Eye (tissue), 1 donor: ENCODE measurements around the gene ARRDC3.
"Not testable (repeated sequence)": the region's sequence is repeated elsewhere in the genome, so short reads cannot be mapped to it uniquely, and the experiment has no call there.

ENCODE experiments used
- DNase-seq: peaks from one replicate; pipeline ENCODE4 v3.0.0-alpha.2; 2015

ARRDC3 gene

GRCh38 chr5:91359962-91360609, 23.0 kb downstream of the ARRDC3 start:
- DNase-seq = no peak

- DNase-seq = no peak
Observed at GRCh38 chr5:91357806-91358205, 25.3 kb downstream of the ARRDC3 start.

- DNase-seq = peak; percentile 27
Observed at GRCh38 chr5:91357012-91357634, 26.0 kb downstream of the ARRDC3 start.

- not testable (repeated sequence) for DNase-seq
Observed at GRCh38 chr5:91354867-91355266, 28.2 kb downstream of the ARRDC3 start.

- no peak for DNase-seq
Observed at GRCh38 chr5:91352831-91353695, 30.1 kb downstream of the ARRDC3 start.

- no peak for DNase-seq
Observed at GRCh38 chr5:91345461-91345860, 37.7 kb downstream of the ARRDC3 start.

- DNase-seq = not testable (repeated sequence)
Observed at GRCh38 chr5:91344661-91345200, 38.4 kb downstream of the ARRDC3 start.

GRCh38 chr5:91343916-91344315, 39.2 kb downstream of the ARRDC3 start:
- DNase-seq = no peak

GRCh38 chr5:91342931-91343330, 40.2 kb downstream of the ARRDC3 start:
- not testable (repeated sequence) for DNase-seq

GRCh38 chr5:91341154-91341553, 42.0 kb downstream of the ARRDC3 start:
- no peak for DNase-seq

- no peak for DNase-seq
Observed at GRCh38 chr5:91340532-91340931, 42.6 kb downstream of the ARRDC3 start.

- DNase-seq = no peak
Observed at GRCh38 chr5:91339063-91339705, 43.9 kb downstream of the ARRDC3 start.

GRCh38 chr5:91332267-91333045, 50.7 kb downstream of the ARRDC3 start:
- no peak for DNase-seq

- no peak for DNase-seq
Observed at GRCh38 chr5:91331705-91332104, 51.4 kb downstream of the ARRDC3 start.

- DNase-seq = no peak
Observed at GRCh38 chr5:91329283-91329682, 53.8 kb downstream of the ARRDC3 start.

GRCh38 chr5:91328743-91329142, 54.4 kb downstream of the ARRDC3 start:
- no peak for DNase-seq

GRCh38 chr5:91322981-91323380, 60.1 kb downstream of the ARRDC3 start:
- DNase-seq = not testable (repeated sequence)

GRCh38 chr5:91319667-91320066, 63.5 kb downstream of the ARRDC3 start:
- no peak for DNase-seq

GRCh38 chr5:91318724-91319123, 64.4 kb downstream of the ARRDC3 start:
- no peak for DNase-seq
